Measurements from ENCODE around the gene KLHL3.

DNA sequence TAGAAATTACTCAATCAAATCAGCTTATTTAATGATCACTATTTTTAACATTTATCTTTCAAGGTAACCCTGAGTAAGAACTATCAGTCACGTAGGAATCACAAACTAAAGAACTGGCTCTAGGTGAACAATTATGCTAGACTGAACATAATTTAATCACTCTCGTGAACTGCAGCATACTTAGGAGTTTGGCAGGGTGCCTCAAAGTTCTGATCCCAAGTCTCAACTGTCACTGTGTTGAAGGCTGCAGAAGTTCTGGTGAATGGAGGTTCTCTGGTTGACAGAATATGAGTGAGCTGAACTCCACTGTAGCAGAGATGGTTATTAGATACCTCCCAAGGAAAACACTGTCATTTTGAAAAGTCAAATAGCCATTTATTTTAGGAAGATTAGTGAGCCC lies 89.1 kb downstream of the KLHL3 start:
- TF ChIP-seq, protein P1, sequence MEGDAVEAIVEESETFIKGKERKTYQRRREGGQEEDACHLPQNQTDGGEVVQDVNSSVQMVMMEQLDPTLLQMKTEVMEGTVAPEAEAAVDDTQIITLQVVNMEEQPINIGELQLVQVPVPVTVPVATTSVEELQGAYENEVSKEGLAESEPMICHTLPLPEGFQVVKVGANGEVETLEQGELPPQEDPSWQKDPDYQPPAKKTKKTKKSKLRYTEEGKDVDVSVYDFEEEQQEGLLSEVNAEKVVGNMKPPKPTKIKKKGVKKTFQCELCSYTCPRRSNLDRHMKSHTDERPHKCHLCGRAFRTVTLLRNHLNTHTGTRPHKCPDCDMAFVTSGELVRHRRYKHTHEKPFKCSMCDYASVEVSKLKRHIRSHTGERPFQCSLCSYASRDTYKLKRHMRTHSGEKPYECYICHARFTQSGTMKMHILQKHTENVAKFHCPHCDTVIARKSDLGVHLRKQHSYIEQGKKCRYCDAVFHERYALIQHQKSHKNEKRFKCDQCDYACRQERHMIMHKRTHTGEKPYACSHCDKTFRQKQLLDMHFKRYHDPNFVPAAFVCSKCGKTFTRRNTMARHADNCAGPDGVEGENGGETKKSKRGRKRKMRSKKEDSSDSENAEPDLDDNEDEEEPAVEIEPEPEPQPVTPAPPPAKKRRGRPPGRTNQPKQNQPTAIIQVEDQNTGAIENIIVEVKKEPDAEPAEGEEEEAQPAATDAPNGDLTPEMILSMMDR (IDR thresholded peaks at IDR 0.05; ENCODE audit: low read length): no peak
- no peak for TF ChIP-seq EZH2 (IDR thresholded peaks at IDR 0.05; ENCODE audit: borderline replicate concordance, low read length)

Data from OCI-LY1 (cell line).